Trophoblast cell (in vitro differentiated cells and primary cell): ENCODE data around the gene BTN3A1.

Experiments
- DNase-seq, 2 donors: peaks; one replicate each; pipeline ENCODE4 v3.0.0-alpha.2; 2016
- H2AFZ ChIP-seq: 2 replicates; pipeline ENCODE4 v1.6.1; 2013; ENCODE audit warnings: low read length, moderate library complexity, mild to moderate bottlenecking; ENCODE audit not compliant: insufficient read depth, poor library complexity
- H2AK5ac ChIP-seq: 2 replicates; pipeline ENCODE4 v1.6.1; 2013; ENCODE audit warnings: mild to moderate bottlenecking, low read length
- H2BK120ac ChIP-seq: 2 replicates; pipeline ENCODE4 v1.6.1; 2013; ENCODE audit warnings: low read length, mild to moderate bottlenecking, moderate library complexity; ENCODE audit not compliant: insufficient read depth, poor library complexity
- H2BK12ac ChIP-seq: 2 replicates; pipeline ENCODE4 v1.6.1; 2013; ENCODE audit warnings: mild to moderate bottlenecking, low read length, moderate library complexity
- H2BK5ac ChIP-seq: 2 replicates; pipeline ENCODE4 v1.6.1; 2013; ENCODE audit warnings: low read length, low read depth, moderate library complexity, mild to moderate bottlenecking; ENCODE audit not compliant: poor library complexity
- H3K14ac ChIP-seq: 2 replicates; pipeline ENCODE4 v1.6.1; 2013; ENCODE audit warnings: mild to moderate bottlenecking, low read length
- H3K18ac ChIP-seq: 2 replicates; pipeline ENCODE4 v1.6.1; 2013; ENCODE audit warnings: mild to moderate bottlenecking, low read length
- H3K23ac ChIP-seq: 2 replicates; pipeline ENCODE4 v1.6.1; 2013; ENCODE audit warnings: low read length
- H3K27ac ChIP-seq: 2 replicates; pipeline ENCODE4 v1.5.1; 2013; ENCODE audit warnings: low read depth, mild to moderate bottlenecking, inconsistent platforms, low read length, moderate library complexity
- H3K27me3 ChIP-seq: 2 replicates; pipeline ENCODE4 v1.6.1; 2013; ENCODE audit warnings: inconsistent platforms, mild to moderate bottlenecking, low read length, moderate library complexity; ENCODE audit not compliant: insufficient read depth
- H3K36me3 ChIP-seq, 2 experiments: 1 replicate in 1 of 2; 2 replicates in 1 of 2; pipeline ENCODE4 v1.6.1; 2013; ENCODE audit warnings: low read length in 2 of 2, mild to moderate bottlenecking in 2 of 2, moderate library complexity in 1 of 2; ENCODE audit not compliant: insufficient read depth in 2 of 2, control insufficient read depth in 1 of 2
- H3K4ac ChIP-seq: 2 replicates; pipeline ENCODE4 v1.6.1; 2013; ENCODE audit warnings: low read depth, mild to moderate bottlenecking, low read length, moderate library complexity
- H3K4me1 ChIP-seq, 2 experiments: 1 replicate in 1 of 2; 2 replicates in 1 of 2; pipeline ENCODE4 v1.6.1; 2013; ENCODE audit warnings: low read length in 2 of 2, mild to moderate bottlenecking in 2 of 2, moderate library complexity in 1 of 2; ENCODE audit not compliant: insufficient read depth in 2 of 2, control insufficient read depth in 1 of 2
- H3K4me2 ChIP-seq: 2 replicates; pipeline ENCODE4 v1.6.1; 2013; ENCODE audit warnings: inconsistent platforms, mild to moderate bottlenecking, low read length, moderate library complexity
- H3K4me3 ChIP-seq: 2 replicates; pipeline ENCODE4 v1.5.1; 2013; ENCODE audit warnings: mild to moderate bottlenecking, low read depth, low read length, inconsistent platforms
- H3K79me1 ChIP-seq: one replicate; pipeline ENCODE4 v1.6.1; 2013; ENCODE audit warnings: low read length
- H3K79me2 ChIP-seq: 2 replicates; pipeline ENCODE4 v1.6.1; 2013; ENCODE audit warnings: low read length, mild to moderate bottlenecking; ENCODE audit not compliant: control insufficient read depth, insufficient read depth, poor library complexity
- H3K9ac ChIP-seq: 2 replicates; pipeline ENCODE4 v1.6.1; 2013; ENCODE audit warnings: mild to moderate bottlenecking, low read length
- H3K9me3 ChIP-seq: 2 replicates; pipeline ENCODE4 v1.6.1; 2013; ENCODE audit warnings: low read depth, mild to moderate bottlenecking, control low read depth, inconsistent platforms, low read length; ENCODE audit not compliant: insufficient read depth
- H4K12ac ChIP-seq: 2 replicates; pipeline ENCODE4 v1.6.1; 2013; ENCODE audit warnings: low read depth, mild to moderate bottlenecking, low read length, moderate library complexity
- H4K8ac ChIP-seq: 2 replicates; pipeline ENCODE4 v1.6.1; 2013; ENCODE audit warnings: low read depth, mild to moderate bottlenecking, low read length, moderate library complexity
- H4K91ac ChIP-seq: one replicate; pipeline ENCODE4 v1.6.1; 2013; ENCODE audit warnings: low read depth, mild to moderate bottlenecking, low read length, moderate library complexity
- WGBS: extraction: QIAGEN DNeasy Blood & Tissue Kit; methylation state at CpG from one replicate; pipeline ENCODE4 v1.1.7; 2013; ENCODE audit warnings: missing lambda C conversion rate; ENCODE audit not compliant: insufficient read length, insufficient coverage; ENCODE audit errors: extremely low coverage; 5-methylcytosine and 5-hydroxymethylcytosine counted together

Gene BTN3A1

GRCh38 chr6:26445934-26446667 lies 44.0 kb downstream of the BTN3A1 start:
- no peaks in the 10 kb centered on the region for H3K79me2 ChIP-seq
- no peak overlapping the region for H3K23ac ChIP-seq
- H2BK12ac ChIP-seq: no peak overlapping the region
- H3K14ac ChIP-seq: no peak overlapping the region
- no peak overlapping the region for H3K4me2 ChIP-seq
- no peak overlapping the region for H3K27ac ChIP-seq
- H2BK120ac ChIP-seq: no peak overlapping the region
- H4K12ac ChIP-seq: no peak overlapping the region
- H3K18ac ChIP-seq: no peak overlapping the region
- H3K36me3 ChIP-seq: no peaks in the 10 kb centered on the region
- no peaks in the 10 kb centered on the region for H3K27me3 ChIP-seq
- H3K4ac ChIP-seq: no peak overlapping the region
- no CpG with 5 or more reads among the region's 5 CpGs for WGBS
- H2BK5ac ChIP-seq: no peak overlapping the region
- H3K9ac ChIP-seq: no peak overlapping the region
- H3K4me3 ChIP-seq: no peak overlapping the region
- no peak overlapping the region for H2AFZ ChIP-seq
- no peaks in the 10 kb centered on the region for H3K9me3 ChIP-seq
- DNase-seq: no peak
- no peaks in the 10 kb centered on the region for H3K79me1 ChIP-seq
- H2AK5ac ChIP-seq: no peak overlapping the region
- no peaks in the 10 kb centered on the region for H3K4me1 ChIP-seq
- H4K8ac ChIP-seq: no peak overlapping the region
- H4K91ac ChIP-seq: no peak overlapping the region

- H4K91ac ChIP-seq: no peak overlapping the region
Observed at GRCh38 chr6:26447257-26447656, 45.2 kb downstream of the BTN3A1 start.

DNA sequence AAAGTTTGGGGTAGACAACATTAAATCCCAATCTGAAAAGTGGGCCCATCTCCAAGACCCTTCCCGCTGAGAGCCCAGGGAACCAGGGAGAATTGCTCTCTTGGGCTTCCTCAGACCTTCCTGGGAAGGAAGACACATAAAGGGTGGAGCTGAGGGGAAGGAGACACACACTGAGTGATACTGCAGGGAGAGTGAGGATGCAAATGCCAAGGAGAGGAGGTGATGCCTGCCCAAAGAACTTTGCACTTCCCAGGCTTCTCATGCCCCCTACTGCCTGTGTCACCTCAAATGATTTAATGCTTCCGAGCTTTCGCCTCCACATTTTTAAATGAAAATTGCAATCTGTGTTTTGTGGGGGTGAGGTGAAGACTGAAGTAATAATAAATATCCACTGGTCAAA lies 48.2 kb downstream of the BTN3A1 start:
- Histone ChIP-seq H2BK5ac (no peak overlapping the region), H4K12ac (no peak overlapping the region), H2AK5ac (no peak overlapping the region), H2BK12ac (no peak overlapping the region), H3K18ac (no peak overlapping the region), H3K14ac (no peak overlapping the region), H3K27ac (no peak overlapping the region), H4K91ac (no peak overlapping the region), H2BK120ac (no peak overlapping the region), H3K4me3 (no peak overlapping the region), H3K4ac (no peak overlapping the region), H4K8ac (no peak overlapping the region), H2AFZ (no peak overlapping the region), H3K4me2 (no peak overlapping the region), H3K27me3 (no peaks in the 10 kb centered on the region), H3K36me3 (no peaks in the 10 kb centered on the region), H3K4me1 (no peaks in the 10 kb centered on the region), H3K9ac (no peak overlapping the region), H3K79me2 (no peaks in the 10 kb centered on the region), H3K23ac (no peak overlapping the region), H3K9me3 (no peaks in the 10 kb centered on the region), H3K79me1 (no peaks in the 10 kb centered on the region)
- no CpG with 5 or more reads among the region's 3 CpGs for WGBS
- no peak for DNase-seq

More at GRCh38 chr6:26447257-26447656, 45.2 kb downstream of the BTN3A1 start:
- WGBS: no CpG with 5 or more reads among the region's 5 CpGs
- Histone ChIP-seq H2BK120ac (no peak overlapping the region), H3K9me3 (no peaks in the 10 kb centered on the region), H3K4ac (no peak overlapping the region), H3K79me1 (no peaks in the 10 kb centered on the region), H4K12ac (no peak overlapping the region), H2AFZ (no peak overlapping the region), H2BK12ac (no peak overlapping the region), H2BK5ac (no peak overlapping the region), H3K4me2 (no peak overlapping the region), H2AK5ac (no peak overlapping the region), H3K18ac (no peak overlapping the region), H3K27ac (no peak overlapping the region), H3K4me1 (no peaks in the 10 kb centered on the region), H3K14ac (no peak overlapping the region), H3K36me3 (no peaks in the 10 kb centered on the region), H4K8ac (no peak overlapping the region), H3K79me2 (no peaks in the 10 kb centered on the region), H3K9ac (no peak overlapping the region), H3K23ac (no peak overlapping the region), H3K27me3 (no peaks in the 10 kb centered on the region), H3K4me3 (no peak overlapping the region)
- DNase-seq: no peak

DNA sequence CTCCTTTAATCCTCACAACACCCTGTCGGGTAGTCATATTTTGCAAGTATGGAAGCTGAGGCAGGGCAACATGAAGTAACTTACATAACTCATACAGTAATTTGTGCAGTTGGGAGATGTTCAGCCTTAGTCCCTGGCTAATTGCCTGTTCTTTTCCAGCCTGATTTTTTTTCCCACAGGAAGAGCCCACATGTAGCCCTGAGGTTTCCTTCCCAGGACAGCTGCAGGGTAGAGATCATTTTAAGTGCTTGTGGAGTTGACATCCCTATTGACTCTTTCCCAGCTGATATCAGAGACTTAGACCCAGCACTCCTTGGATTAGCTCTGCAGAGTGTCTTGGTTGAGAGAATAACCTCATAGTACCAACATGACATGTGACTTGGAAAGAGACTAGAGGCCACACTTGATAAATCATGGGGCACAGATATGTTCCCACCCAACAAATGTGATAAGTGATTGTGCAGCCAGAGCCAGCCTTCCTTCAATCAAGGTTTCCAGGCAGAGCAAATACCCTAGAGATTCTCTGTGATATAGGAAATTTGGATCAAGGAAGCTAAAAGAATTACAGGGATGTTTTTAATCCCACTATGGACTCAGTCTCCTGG lies 50.7 kb downstream of the BTN3A1 start:
- H3K4me2 ChIP-seq: no peak overlapping the region
- H2BK12ac ChIP-seq: no peak overlapping the region
- no peak for DNase-seq
- no peak overlapping the region for H2AK5ac ChIP-seq
- H3K4ac ChIP-seq: no peak overlapping the region
- H2AFZ ChIP-seq: no peak overlapping the region
- no peak overlapping the region for H3K9ac ChIP-seq
- no peak overlapping the region for H3K14ac ChIP-seq
- no peak overlapping the region for H3K23ac ChIP-seq
- no peak overlapping the region for H4K12ac ChIP-seq
- no peak overlapping the region for H2BK120ac ChIP-seq
- H4K91ac ChIP-seq: no peak overlapping the region
- H2BK5ac ChIP-seq: no peak overlapping the region
- no peak overlapping the region for H3K4me3 ChIP-seq
- no peak overlapping the region for H3K18ac ChIP-seq
- H3K79me1 ChIP-seq: peaks cover 3% of the 10 kb centered on the region
- no peaks in the 10 kb centered on the region for H3K27me3 ChIP-seq
- H3K36me3 ChIP-seq: no peaks in the 10 kb centered on the region
- H3K27ac ChIP-seq: no peak overlapping the region
- H3K79me2 ChIP-seq: no peaks in the 10 kb centered on the region
- no CpG with 5 or more reads among the region's 1 CpG for WGBS
- H4K8ac ChIP-seq: no peak overlapping the region
- peaks cover 4 to 5% of the 10 kb centered on the region in 2 experiments for H3K4me1 ChIP-seq
- H3K9me3 ChIP-seq: no peaks in the 10 kb centered on the region
